CD4-positive, alpha-beta memory T cell (primary cell): ENCODE measurements around the gene AQP5. TPM values are rescaled to one million over a fixed set of nuclear protein-coding genes. Genes with fewer than 3 reads are reported as not detected.
A peak's percentile ranks its signal among the peaks of the same experiment; 100 is the strongest.
"Not testable (repeated sequence)": the region's sequence is repeated elsewhere in the genome, so short reads cannot be mapped to it uniquely, and the experiment has no call there.

Experiments
- CTCF ChIA-PET: fragments of 350-600 bp; sonication (Branson Sonifier 250); formaldehyde crosslinking; loops from one replicate; lab custom pipeline; 2021; ENCODE audit warnings: inconsistent platforms; ENCODE audit not compliant: partially characterized antibody; lab: Charles Lee
- POLR2A ChIA-PET: fragments of 350-600 bp; sonication (Branson Sonifier 250); formaldehyde crosslinking; loops from one replicate; lab custom pipeline; 2021; ENCODE audit not compliant: partially characterized antibody; lab: Charles Lee
- DNase-seq, 5 donors: peaks; one replicate each; pipeline versions ENCODE4 v3.0.0 to v3.0.0-alpha.2; 2020 to 2022; ENCODE audit warnings: mixed read lengths in 1 of 5
- H3K27ac ChIP-seq: one replicate; pipeline ENCODE4 v1.7.0; 2013; ENCODE audit warnings: low read depth, low read length
- H3K27me3 ChIP-seq: 2 replicates; pipeline ENCODE4 v1.7.0; 2013; ENCODE audit warnings: mild to moderate bottlenecking, low read length, moderate library complexity; ENCODE audit not compliant: insufficient read depth
- H3K36me3 ChIP-seq: 2 replicates; pipeline ENCODE4 v1.7.0; 2013; ENCODE audit warnings: mild to moderate bottlenecking, low read length, moderate library complexity; ENCODE audit not compliant: insufficient read depth
- H3K4me1 ChIP-seq: 2 replicates; pipeline ENCODE4 v1.7.0; 2013; ENCODE audit warnings: mild to moderate bottlenecking, low read length, moderate library complexity; ENCODE audit not compliant: insufficient read depth
- H3K4me3 ChIP-seq, 2 donors: one replicate each; pipeline ENCODE4 v1.7.0; 2013; ENCODE audit warnings: low read length in 2 of 2, mild to moderate bottlenecking in 1 of 2
- H3K9me3 ChIP-seq, 2 donors: one replicate each; pipeline ENCODE4 v1.7.0; 2013; ENCODE audit warnings: low read length in 2 of 2, control low read depth in 1 of 2; ENCODE audit not compliant: control insufficient read depth in 1 of 2
- H3K27ac Mint-ChIP-seq, 7 donors: one replicate each; pipeline ENCODE4 v1.8.0; 2020 to 2021; ENCODE audit warnings: mixed read lengths in 7 of 7, mild to moderate bottlenecking in 6 of 7, inconsistent platforms in 3 of 7, moderate library complexity in 3 of 7
- H3K27me3 Mint-ChIP-seq, 2 donors: one replicate each; pipeline ENCODE4 v1.8.0; 2020 to 2021; ENCODE audit warnings: mixed read lengths in 2 of 2
- H3K36me3 Mint-ChIP-seq, 2 donors: one replicate each; pipeline ENCODE4 v1.8.0; 2020 to 2021; ENCODE audit warnings: mixed read lengths in 2 of 2, inconsistent platforms in 1 of 2, mild to moderate bottlenecking in 1 of 2
- H3K4me1 Mint-ChIP-seq, 4 donors: one replicate each; pipeline ENCODE4 v1.8.0; 2020 to 2021; ENCODE audit warnings: mixed read lengths in 4 of 4, mild to moderate bottlenecking in 1 of 4
- H3K4me3 Mint-ChIP-seq, 8 donors: one replicate each; pipeline ENCODE4 v1.8.0; 2020 to 2021; ENCODE audit warnings: mixed read lengths in 8 of 8, mild to moderate bottlenecking in 7 of 8, moderate library complexity in 6 of 8, inconsistent platforms in 3 of 8
- H3K9me3 Mint-ChIP-seq, 8 donors: one replicate each; pipeline ENCODE4 v1.8.0; 2020 to 2021; ENCODE audit warnings: mixed read lengths in 8 of 8, mild to moderate bottlenecking in 5 of 8, inconsistent platforms in 3 of 8, moderate library complexity in 1 of 8
- intact Hi-C: fragments of 100-400 bp; cut with micrococcal nuclease; formaldehyde crosslinking; loops from one replicate; pipeline ENCODE4 v1.15.1; 2023
- polyA plus RNA-seq, 2 donors: library from polyadenylated mRNA; unstranded; fragments of 300-500 nt; fragmentation: Illumina TruSeq; gene quantifications; one replicate each; pipeline ENCODE4 v1.2.3, GENCODE V29; 2021
- total RNA-seq, 2 experiments: library from RNA; stranded (reverse); gene quantifications; one replicate each; pipeline ENCODE4 v1.2.3, GENCODE V29; 2021

Gene AQP5
- total and polyA plus RNA-seq, 4 experiments from 2014 or later, result not detected

GRCh38 chr12:49980501-49981349, 19.1 kb downstream of the AQP5 start:
- H3K27ac Mint-ChIP-seq, result peak overlapping the region in 1 of 7 donors; percentile 15
- Histone ChIP-seq H3K36me3 (no peaks in the 10 kb centered on the region), H3K4me3 (no peak overlapping the region), H3K27me3 (no peaks in the 10 kb centered on the region), H3K4me1 (no peaks in the 10 kb centered on the region), H3K27ac (no peak overlapping the region), H3K9me3 (no peaks in the 10 kb centered on the region)
- DNase-seq, result no peak
- no peaks in the 10 kb centered on the region for H3K36me3 Mint-ChIP-seq
- H3K9me3 Mint-ChIP-seq, result no peaks in the 10 kb centered on the region
- intact Hi-C loops, result no loop called here
- ChIA-PET CTCF (interaction anchor here (0.9 to 7.2 kb wide), 5 partner anchors 9 to 93 kb away, joined by 3 to 52 read pairs (median 6); no protein-coding TSS in a partner anchor), POLR2A (no interaction called here)
- no peaks in the 10 kb centered on the region for H3K27me3 Mint-ChIP-seq
- H3K4me1 Mint-ChIP-seq, result no peaks in the 10 kb centered on the region
- no peak overlapping the region for H3K4me3 Mint-ChIP-seq

- Histone ChIP-seq H3K27ac (no peak overlapping the region), H3K36me3 (no peaks in the 10 kb centered on the region), H3K27me3 (no peaks in the 10 kb centered on the region), H3K9me3 (no peaks in the 10 kb centered on the region), H3K4me3 (no peak overlapping the region), H3K4me1 (no peaks in the 10 kb centered on the region)
- intact Hi-C loops, result no loop called here
- ChIA-PET POLR2A (interaction anchor here (0.6 kb wide), 1 partner anchor 241 kb away, joined by 3 read pairs; the partner anchor contains the start of gene TMBIM6), CTCF (interaction anchor here (0.6 to 7.2 kb wide), 8 partner anchors 8 to 89 kb away, joined by 3 to 52 read pairs (median 3); no protein-coding TSS in a partner anchor)
- Mint-ChIP-seq H3K9me3 (no peaks in the 10 kb centered on the region), H3K4me3 (no peak overlapping the region), H3K27me3 (no peaks in the 10 kb centered on the region), H3K36me3 (no peaks in the 10 kb centered on the region), H3K4me1 (no peaks in the 10 kb centered on the region), H3K27ac (peak overlapping the region in 2 of 7 donors; percentile 35 to 39)
- DNase-seq, result no peak
Observed at GRCh38 chr12:49982246-49983087, 20.8 kb downstream of the AQP5 start.

- no peak overlapping the region for H3K4me3 Mint-ChIP-seq
- H3K36me3 ChIP-seq, result no peaks in the 10 kb centered on the region
- peak overlapping the region in 1 of 7 donors; percentile 22 for H3K27ac Mint-ChIP-seq
- H3K9me3 Mint-ChIP-seq, result no peaks in the 10 kb centered on the region
- DNase-seq, result no peak
- no peaks in the 10 kb centered on the region for H3K27me3 ChIP-seq
- intact Hi-C loops, result no loop called here
- no peaks in the 10 kb centered on the region for H3K4me1 Mint-ChIP-seq
- no peaks in the 10 kb centered on the region for H3K4me1 ChIP-seq
- CTCF ChIA-PET, result interaction anchor here (1.2 to 7.2 kb wide), 2 partner anchors 16 to 38 kb away, joined by 3 to 52 read pairs; no protein-coding TSS in a partner anchor
- POLR2A ChIA-PET, result no interaction called here
- H3K4me3 ChIP-seq, result no peak overlapping the region
- H3K27ac ChIP-seq, result no peak overlapping the region
- H3K27me3 Mint-ChIP-seq, result no peaks in the 10 kb centered on the region
- H3K36me3 Mint-ChIP-seq, result peaks cover 0 to 4% of the 10 kb centered on the region in 2 donors
- H3K9me3 ChIP-seq, result no peaks in the 10 kb centered on the region
Observed at GRCh38 chr12:49983892-49984291, 22.2 kb downstream of the AQP5 start.

- Histone ChIP-seq H3K4me1 (no peaks in the 10 kb centered on the region), H3K9me3 (no peaks in the 10 kb centered on the region), H3K27ac (no peak overlapping the region), H3K36me3 (no peaks in the 10 kb centered on the region), H3K4me3 (no peak overlapping the region), H3K27me3 (no peaks in the 10 kb centered on the region)
- POLR2A ChIA-PET, result no interaction called here
- H3K4me1 Mint-ChIP-seq, result no peaks in the 10 kb centered on the region
- H3K9me3 Mint-ChIP-seq, result no peaks in the 10 kb centered on the region
- no peak overlapping the region for H3K27ac Mint-ChIP-seq
- H3K36me3 Mint-ChIP-seq, result peaks cover under 1 to 8% of the 10 kb centered on the region in 2 donors
- no peak overlapping the region for H3K4me3 Mint-ChIP-seq
- intact Hi-C loops, result no loop called here
- no peak for DNase-seq
- CTCF ChIA-PET, result interaction anchor here (1.1 to 7.2 kb wide), 3 partner anchors 17 to 39 kb away, joined by 4 to 52 read pairs (median 10); no protein-coding TSS in a partner anchor
- H3K27me3 Mint-ChIP-seq, result no peaks in the 10 kb centered on the region
Observed at GRCh38 chr12:49984476-49985359, 23.0 kb downstream of the AQP5 start.

- no peaks in the 10 kb centered on the region for H3K27me3 Mint-ChIP-seq
- POLR2A ChIA-PET, result no interaction called here
- Histone ChIP-seq H3K27me3 (no peaks in the 10 kb centered on the region), H3K27ac (no peak overlapping the region), H3K4me3 (no peak overlapping the region), H3K4me1 (no peaks in the 10 kb centered on the region), H3K36me3 (no peaks in the 10 kb centered on the region), H3K9me3 (no peaks in the 10 kb centered on the region)
- no peak overlapping the region for H3K4me3 Mint-ChIP-seq
- DNase-seq, result no peak
- intact Hi-C loops, result no loop called here
- H3K36me3 Mint-ChIP-seq, result peaks cover 3 to 17% of the 10 kb centered on the region in 2 donors
- CTCF ChIA-PET, result interaction anchor here (0.9 to 3.0 kb wide), 3 partner anchors 18 to 85 kb away, joined by 3 to 10 read pairs (median 4); no protein-coding TSS in a partner anchor
- no peak overlapping the region for H3K27ac Mint-ChIP-seq
- H3K4me1 Mint-ChIP-seq, result no peaks in the 10 kb centered on the region
- H3K9me3 Mint-ChIP-seq, result no peaks in the 10 kb centered on the region
Observed at GRCh38 chr12:49985981-49986380, 24.3 kb downstream of the AQP5 start.

GRCh38 chr12:49986476-49986875, 24.8 kb downstream of the AQP5 start:
- H3K36me3 Mint-ChIP-seq, result peaks cover 3 to 17% of the 10 kb centered on the region in 2 donors
- H3K4me3 ChIP-seq, H3K4me1 ChIP-seq, H3K27ac ChIP-seq, H3K27me3 ChIP-seq, H3K4me3 Mint-ChIP-seq, H3K9me3 Mint-ChIP-seq, H3K27ac Mint-ChIP-seq, H3K4me1 Mint-ChIP-seq, intact Hi-C loops, DNase-seq, H3K36me3 ChIP-seq, POLR2A ChIA-PET, H3K9me3 ChIP-seq, H3K27me3 Mint-ChIP-seq: not testable (repeated sequence)
- CTCF ChIA-PET, result interaction anchor here (3.0 kb wide), 1 partner anchor 19 kb away, joined by 10 read pairs; no protein-coding TSS in a partner anchor
